SIG-M5 treated with dmso at 0.1 percent for 504 hours (cell line): ENCODE measurements around the gene C19orf38.

Experiments used
- DNase-seq: peaks from one replicate; lab custom pipeline; 2025; ENCODE audit not compliant: unreplicated experiment; lab: John Stamatoyannopoulos, UW

The C19orf38 gene, protein sequence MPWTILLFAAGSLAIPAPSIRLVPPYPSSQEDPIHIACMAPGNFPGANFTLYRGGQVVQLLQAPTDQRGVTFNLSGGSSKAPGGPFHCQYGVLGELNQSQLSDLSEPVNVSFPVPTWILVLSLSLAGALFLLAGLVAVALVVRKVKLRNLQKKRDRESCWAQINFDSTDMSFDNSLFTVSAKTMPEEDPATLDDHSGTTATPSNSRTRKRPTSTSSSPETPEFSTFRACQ

DNA sequence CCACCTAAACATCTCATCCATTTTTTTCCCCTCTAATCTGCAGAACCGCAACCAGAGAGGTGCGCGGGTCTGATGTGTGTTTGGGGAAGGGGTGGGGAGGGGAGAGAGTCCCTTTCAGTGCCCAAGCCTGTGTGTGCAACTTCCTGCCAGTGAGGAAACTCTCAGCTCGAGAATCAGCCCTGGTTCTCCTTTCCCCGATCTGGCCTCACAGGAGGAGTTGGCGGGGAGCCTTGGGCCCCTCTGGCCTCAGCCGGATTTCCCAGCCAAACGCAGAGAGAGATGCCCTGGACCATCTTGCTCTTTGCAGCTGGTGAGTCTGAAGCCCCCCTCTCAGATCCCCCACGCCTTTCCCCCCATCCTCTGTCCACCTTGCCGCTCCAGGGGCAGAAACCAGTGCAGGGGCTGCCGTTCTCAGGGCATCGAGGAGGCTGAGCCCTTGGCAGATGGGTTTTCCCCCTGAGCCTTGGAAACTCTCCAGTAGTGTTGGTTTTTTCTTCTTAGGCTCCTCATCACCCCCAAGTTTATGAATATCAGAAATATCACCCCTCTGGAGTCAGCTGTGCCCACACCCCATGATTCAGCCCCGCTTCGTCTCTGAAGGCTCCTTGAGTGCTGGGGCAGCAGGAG is at the start of gene C19orf38:
Gene C19orf38, plus strand, starts transcription at position 186 of the 627 bp plus-strand sequence. Its CDS starts 94 bp downstream, at position 280.
- DNase-seq: peak; percentile 80

- DNase-seq: no peak
Measured at GRCh38 chr19:10800488-10800887, 47.7 kb upstream of the C19orf38 start.

DNA sequence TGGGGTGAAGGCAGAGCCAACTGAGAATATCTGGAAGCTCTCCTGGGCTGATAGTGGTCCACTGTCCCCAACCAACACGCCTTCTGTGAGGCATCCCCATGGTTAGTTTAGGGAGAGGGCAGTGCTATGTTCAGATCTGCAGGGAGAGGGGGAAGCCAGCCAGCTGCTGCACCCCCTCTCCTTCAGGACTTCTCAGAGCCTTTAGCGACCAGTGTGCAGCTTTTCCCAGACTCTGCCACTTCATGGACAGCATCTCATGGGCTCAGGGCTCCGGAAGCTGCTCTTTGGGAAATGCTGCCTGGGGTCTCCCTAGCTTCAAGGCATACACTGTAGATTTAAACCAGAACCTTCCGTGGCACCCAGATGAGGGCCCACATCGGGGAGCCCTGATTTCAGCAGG is 45.7 kb upstream of the C19orf38 start:
- no peak for DNase-seq

- DNase-seq: no peak
Measured at GRCh38 chr19:10803252-10803651, 45.0 kb upstream of the C19orf38 start.

DNA sequence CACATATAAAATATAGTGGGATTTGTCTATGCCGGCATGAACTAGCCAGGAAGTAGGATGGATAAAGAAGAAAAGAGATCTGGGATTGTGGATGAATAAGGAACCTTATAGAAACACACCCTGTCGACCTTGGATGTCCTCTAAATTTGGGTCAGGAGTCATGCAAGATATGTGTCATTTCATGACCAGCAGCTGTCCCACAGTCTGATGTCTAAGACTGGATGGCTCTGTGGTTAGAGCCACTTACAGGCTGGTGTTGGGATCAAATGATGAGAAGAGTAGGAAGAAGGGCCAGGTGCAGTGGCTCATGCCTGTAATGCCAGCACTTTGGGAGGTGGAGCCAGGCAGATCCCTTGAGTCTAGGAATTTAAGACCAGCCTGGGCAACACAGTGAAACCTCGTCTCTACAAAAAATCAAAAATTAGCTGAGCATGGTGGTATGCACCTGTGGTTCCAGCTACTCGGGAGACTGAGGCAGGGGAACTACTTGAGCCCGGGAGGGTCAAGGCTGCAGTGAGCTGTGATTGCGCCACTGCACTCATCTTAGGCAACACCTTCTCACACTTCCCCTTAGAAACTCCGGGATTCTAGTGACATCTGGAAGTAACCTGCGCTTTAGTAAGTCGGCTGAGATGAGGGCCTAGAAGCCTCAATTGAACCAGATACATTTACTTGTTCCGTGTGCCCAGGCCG is 43.0 kb upstream of the C19orf38 start:
- peak; percentile 78 for DNase-seq

DNA sequence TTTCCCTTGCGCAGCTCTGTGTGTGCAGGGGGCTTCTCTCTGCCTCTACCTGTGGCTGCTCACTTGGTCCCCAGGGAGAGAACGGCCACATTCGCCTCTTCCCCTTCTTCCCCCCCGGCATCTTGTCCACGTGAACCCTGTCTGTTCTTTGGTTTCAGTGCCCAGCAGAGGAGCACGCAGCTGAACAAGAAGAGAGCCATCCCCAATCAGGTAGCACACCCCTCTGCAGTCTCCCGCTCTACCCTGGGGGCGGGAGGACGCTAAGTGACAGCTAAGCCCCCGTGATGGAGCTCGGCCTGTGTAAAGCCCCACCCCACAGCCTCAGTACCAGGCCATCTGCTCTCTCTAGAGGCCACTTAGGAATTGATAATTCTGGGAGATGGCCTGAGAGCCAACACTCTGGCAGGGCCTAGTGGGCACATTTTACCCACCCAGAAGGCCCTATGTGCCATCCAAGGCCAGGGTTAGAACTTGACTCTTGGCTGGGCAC is 42.4 kb upstream of the C19orf38 start:
- DNase-seq: no peak

GRCh38 chr19:10808937-10809649 is 39.1 kb upstream of the C19orf38 start:
- DNase-seq: no peak

DNA sequence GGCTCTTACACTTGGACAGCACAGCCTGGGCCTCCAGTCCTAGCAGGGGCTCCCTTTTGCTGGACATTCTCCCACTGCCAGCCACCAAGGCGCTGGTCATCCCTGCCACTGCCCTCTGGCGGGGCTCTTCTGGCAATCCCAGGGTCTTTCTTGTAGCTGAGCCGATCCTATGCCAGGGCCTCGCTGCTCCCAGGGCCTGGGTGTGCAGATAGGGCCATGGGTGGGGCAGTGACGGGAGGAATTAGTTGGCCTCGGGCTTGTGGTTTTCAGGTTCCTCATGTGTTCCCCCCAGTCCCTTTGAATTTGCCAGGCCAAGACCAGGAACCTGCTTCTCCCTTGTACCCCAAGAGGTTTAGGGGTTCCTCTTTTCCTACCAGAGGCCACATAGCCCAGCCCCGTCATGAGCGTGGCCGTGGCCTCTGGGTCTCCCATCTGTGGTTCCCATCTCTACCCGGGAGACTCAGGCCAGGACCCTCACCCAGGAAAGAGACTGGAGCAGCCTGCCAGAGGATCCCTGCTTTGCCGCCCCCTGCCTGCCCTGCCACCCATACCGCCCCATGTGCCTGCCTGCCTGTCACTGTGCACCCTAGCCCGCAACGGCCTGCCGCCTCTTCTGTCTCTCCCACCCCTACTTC is 38.4 kb upstream of the C19orf38 start:
- no peak for DNase-seq

- no peak for DNase-seq
Measured at GRCh38 chr19:10811391-10812111, 36.7 kb upstream of the C19orf38 start.

GRCh38 chr19:10812196-10812595 is 36.0 kb upstream of the C19orf38 start:
- no peak for DNase-seq

DNA sequence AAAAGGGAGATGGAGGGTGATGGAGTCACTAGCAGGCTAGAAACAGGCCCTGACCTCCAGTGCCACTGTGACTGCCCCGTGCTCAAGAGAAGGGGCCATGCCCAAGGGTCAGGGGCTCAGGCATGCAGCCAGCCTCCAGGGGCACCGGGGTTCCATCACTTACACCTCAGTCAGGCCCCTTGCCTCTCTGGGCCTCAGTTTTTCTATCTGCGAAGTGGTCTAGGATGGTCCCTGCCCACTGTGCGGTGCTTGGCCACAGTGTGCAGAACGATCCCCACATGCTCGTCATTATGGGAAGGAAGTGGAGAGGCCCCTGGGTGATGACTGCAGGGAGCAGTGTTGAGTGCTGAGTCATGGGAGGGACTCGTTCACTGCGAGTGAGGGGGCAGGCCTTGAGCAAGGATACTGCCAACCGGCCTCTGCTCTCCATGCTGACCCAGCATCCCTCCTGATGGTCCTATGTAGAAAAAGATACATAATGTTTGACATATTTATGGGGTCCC is 35.3 kb upstream of the C19orf38 start:
- DNase-seq: peak; percentile 80

- no peak for DNase-seq
Measured at GRCh38 chr19:10815007-10815536, 33.1 kb upstream of the C19orf38 start.

- no peak for DNase-seq
Measured at GRCh38 chr19:10815969-10816644, 32.1 kb upstream of the C19orf38 start.

DNA sequence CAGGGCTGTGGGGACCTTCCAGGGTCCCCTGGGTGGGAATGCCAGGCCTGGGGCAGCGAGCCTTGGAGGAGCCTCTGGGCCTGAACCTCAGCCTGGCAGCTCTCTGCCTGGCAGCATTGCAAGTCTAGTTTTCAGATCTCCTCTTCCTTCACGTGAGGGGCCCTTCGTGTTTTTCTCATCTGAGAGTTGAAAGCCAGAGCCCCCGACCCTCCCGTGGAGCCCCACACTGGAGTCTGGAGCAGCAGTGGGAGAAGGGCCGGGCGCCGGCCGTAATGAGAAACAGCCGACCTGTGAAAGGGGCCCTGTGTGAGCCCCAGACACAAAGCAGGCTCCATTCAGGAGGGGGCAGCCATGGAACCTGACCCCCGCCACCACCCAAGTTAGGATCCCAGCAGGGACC is 31.5 kb upstream of the C19orf38 start:
- DNase-seq: no peak

DNA sequence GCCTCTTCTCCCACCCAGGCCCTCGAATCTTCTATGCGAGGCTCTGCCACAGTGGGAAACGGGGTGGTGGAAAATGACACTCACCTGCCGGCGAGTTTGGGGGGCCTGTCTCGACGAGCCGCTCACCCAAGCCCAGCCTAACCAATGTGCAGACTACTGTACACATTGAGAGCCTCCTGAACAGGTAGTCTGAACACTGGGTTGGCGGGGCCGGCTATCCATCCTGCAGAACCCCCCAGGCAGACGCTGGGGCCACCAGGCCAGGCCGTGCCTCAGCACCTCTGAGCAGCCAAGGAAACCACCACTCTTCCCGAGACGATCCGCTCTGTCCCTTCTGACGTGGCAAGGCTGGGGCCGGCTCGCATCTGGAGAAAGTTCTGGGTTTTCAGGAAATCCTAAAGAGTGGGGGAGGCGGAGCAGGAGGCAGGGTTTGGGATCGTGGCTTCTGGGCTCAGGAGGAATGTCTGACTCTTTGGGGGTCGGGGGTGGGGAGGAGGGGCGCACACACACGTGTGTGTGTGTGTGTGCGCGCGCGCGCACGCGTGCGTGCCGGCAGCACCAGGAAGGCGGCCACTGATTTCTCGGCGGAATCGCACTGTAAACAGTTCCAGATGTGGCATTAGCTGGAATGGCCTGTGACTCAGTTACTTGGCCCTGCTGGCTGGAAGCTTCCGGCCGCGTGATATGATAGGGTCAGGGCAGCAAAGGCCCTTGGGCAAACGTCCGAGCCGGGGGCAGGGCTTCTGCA is 30.8 kb upstream of the C19orf38 start:
- no peak for DNase-seq

GRCh38 chr19:10818301-10819123 is 29.7 kb upstream of the C19orf38 start:
- DNase-seq: no peak

DNA sequence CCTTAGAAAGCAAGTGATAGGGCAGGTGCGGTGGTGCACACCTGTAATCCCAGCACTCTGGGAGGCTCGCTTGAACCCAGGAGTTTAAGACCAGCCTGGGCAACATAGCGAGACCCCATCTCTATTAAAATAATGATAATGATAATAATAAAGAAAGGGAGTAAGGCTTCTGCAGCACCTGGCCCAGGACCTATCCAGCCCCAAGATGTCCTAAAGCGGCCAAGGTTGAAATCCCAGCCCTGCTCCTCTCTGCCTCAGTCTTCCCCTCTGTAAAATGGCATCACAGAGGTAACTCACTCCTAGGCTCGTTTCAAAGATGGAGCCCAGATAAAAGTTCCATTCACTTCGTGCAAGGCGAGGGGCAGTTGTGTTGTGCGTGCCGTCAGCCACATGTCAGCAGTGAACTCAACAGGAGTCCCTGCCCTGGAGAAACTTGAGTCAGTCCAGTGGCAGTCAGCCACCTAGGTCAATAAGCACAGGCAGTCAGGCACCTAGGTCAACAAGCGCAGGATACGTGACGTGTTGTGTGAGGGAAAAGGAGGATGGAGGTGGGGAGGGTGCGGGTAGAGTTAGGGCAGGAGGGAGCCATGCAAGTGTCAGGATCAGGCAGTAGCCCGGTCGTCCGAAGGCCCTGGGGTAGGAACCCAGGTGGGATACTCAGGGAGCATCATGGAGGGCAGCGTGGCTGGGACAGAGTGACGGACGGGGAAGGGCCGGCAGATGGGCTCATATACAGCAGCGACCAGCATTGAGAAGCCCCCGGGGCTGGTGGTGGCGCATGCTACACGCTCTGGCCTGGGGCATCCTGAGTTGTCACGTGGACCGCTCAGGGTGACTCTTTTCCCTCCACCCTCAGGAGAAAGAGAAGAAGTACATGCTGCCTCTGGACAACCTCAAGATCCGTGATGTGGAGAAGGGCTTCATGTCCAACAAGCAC is 28.8 kb upstream of the C19orf38 start:
- no peak for DNase-seq
